K562 (cell line): Measurements from ENCODE around the gene PAAF1. TPM values are rescaled to one million over a fixed set of nuclear protein-coding genes. Genes with fewer than 3 reads are reported as not detected.

ENCODE experiments used
- ATAC-seq: fragments of 200-7000 bp; cut with Tn5 transposase; 3 replicates; pipeline ENCODE4 v1.9.1; 2020; ENCODE audit warnings: moderate library complexity
- BruUV-seq: library from RNA; stranded (reverse); fragments of 400-500 nt; replicated peaks from 2 replicates; lab custom pipeline; 2021; lab: Mats Ljungman, UMichigan
- CTCF ChIA-PET: fragments of 300-600 bp; formaldehyde crosslinking; extraction: SDS; loops from one replicate; lab custom pipeline; 2021; ENCODE audit warnings: low intra/inter-chr PET ratio; lab: Yijun Ruan, JAX
- POLR2A ChIA-PET: fragments of 300-600, 350-650 bp; sonication (Branson Sonifier 250); formaldehyde crosslinking; extraction: SDS; loops from one replicate; lab custom pipeline; 2021; ENCODE audit warnings: antibody characterized with exemption, inconsistent platforms; lab: Yijun Ruan, JAX
- DNase-seq, 4 experiments: peaks; one replicate each; pipeline versions ENCODE4 v3.0.0 to v3.0.0-alpha.2; 2011 to 2018; ENCODE audit warnings: low spot score in 3 of 4, mixed read lengths in 3 of 4; ENCODE audit errors: extremely low read depth in 1 of 4
- FAIRE-seq: peaks from 2 replicates; lab custom pipeline; 2011; peaks lifted over from hg19 to GRCh38; lab: Jason Lieb, UNC
- H2AFZ ChIP-seq: 2 replicates; pipeline ENCODE4 v1.6.0; 2011; ENCODE audit warnings: low read depth, low read length, control low read depth, inconsistent platforms
- H3K27ac ChIP-seq: fragments of 200-600 bp; 3 replicates; pipeline ENCODE4 v1.8.0; 2011; ENCODE audit warnings: low read depth, mild to moderate bottlenecking, control low read depth, inconsistent platforms, low read length, moderate library complexity, mixed read lengths; ENCODE audit errors: extremely low read depth
- H3K27me3 ChIP-seq, 2 experiments: fragments of 300-600 bp in 1 of 2; 2 replicates in 1 of 2; 3 replicates in 1 of 2; pipeline versions ENCODE4 v1.6.0 to v1.8.0; 2011; ENCODE audit warnings: inconsistent platforms in 2 of 2, low read length in 2 of 2, mild to moderate bottlenecking in 1 of 2, mixed read lengths in 1 of 2, moderate library complexity in 1 of 2; ENCODE audit not compliant: control insufficient read depth in 2 of 2, insufficient read depth in 2 of 2
- H3K36me3 ChIP-seq: fragments of 300-600 bp; 3 replicates; pipeline ENCODE4 v1.8.0; 2011; ENCODE audit warnings: mild to moderate bottlenecking, low read length, inconsistent platforms; ENCODE audit not compliant: control insufficient read depth, insufficient read depth
- H3K4me1 ChIP-seq, 2 experiments: fragments of 200-600 bp in 1 of 2; replicated peaks in 1 of 2; 2 replicates in 1 of 2; 3 replicates in 1 of 2; pipeline versions ENCODE4 v1.5.1 to v1.8.0; 2011; ENCODE audit warnings: inconsistent platforms in 2 of 2, low read length in 2 of 2, mild to moderate bottlenecking in 1 of 2, mixed read lengths in 1 of 2, moderate library complexity in 1 of 2; ENCODE audit not compliant: control insufficient read depth in 2 of 2, insufficient read depth in 2 of 2
- H3K4me2 ChIP-seq: 2 replicates; pipeline ENCODE4 v1.6.1; 2011; ENCODE audit warnings: low read length, control low read depth, inconsistent platforms, mixed read lengths; ENCODE audit not compliant: insufficient read depth
- H3K4me3 ChIP-seq: fragments of 200-600 bp; sonication (generic), shearing (Covaris generic); 2 replicates; pipeline ENCODE4 v1.5.1; 2016; ENCODE audit warnings: control low read depth, inconsistent platforms
- H3K79me2 ChIP-seq: fragments of 200-600 bp; 3 replicates; pipeline ENCODE4 v1.8.0; 2011; ENCODE audit warnings: low read length, inconsistent platforms; ENCODE audit not compliant: control insufficient read depth, insufficient read depth
- H3K9ac ChIP-seq, 2 experiments: 2 replicates each; pipeline versions ENCODE4 v1.6.0 to v1.6.1; 2011; ENCODE audit warnings: low read depth in 2 of 2, low read length in 2 of 2, control low read depth in 1 of 2, inconsistent platforms in 1 of 2, mild to moderate bottlenecking in 1 of 2, mixed read lengths in 1 of 2; ENCODE audit not compliant: insufficient read depth in 1 of 2
- H3K9me1 ChIP-seq: one replicate; pipeline ENCODE4 v1.6.0; 2011; ENCODE audit warnings: inconsistent platforms, mild to moderate bottlenecking, low read length, moderate library complexity; ENCODE audit not compliant: control insufficient read depth, insufficient read depth
- H3K9me3 ChIP-seq: replicated peaks from 2 replicates; pipeline ENCODE4 v1.5.1; 2011; ENCODE audit warnings: low read depth, low read length, inconsistent platforms; ENCODE audit not compliant: control insufficient read depth, insufficient read depth
- H4K20me1 ChIP-seq: replicated peaks from 2 replicates; pipeline ENCODE4 v1.6.1; 2011; ENCODE audit warnings: low read length, inconsistent platforms, mixed read lengths; ENCODE audit not compliant: control insufficient read depth, insufficient read depth
- DMBX1 ChIP-seq: fragments of 250-450 bp; sonication (Bioruptor Pico); IDR thresholded peaks from 2 replicates; pipeline ENCODE4 v1.8.0; 2022; ENCODE audit warnings: inconsistent platforms, mild to moderate bottlenecking, moderate library complexity, borderline replicate concordance
- FOXK2 ChIP-seq, 2 experiments: fragments of 450-650 bp; IDR thresholded peaks in 1 of 2; conservative IDR thresholded peaks in 1 of 2; 2 replicates each; pipeline ENCODE4 v1.6.1; 2016; ENCODE audit warnings: low read depth in 2 of 2, mild to moderate bottlenecking in 1 of 2
- GABPB2 ChIP-seq: fragments of 250-450 bp; sonication (Bioruptor Pico); conservative IDR thresholded peaks from 2 replicates; pipeline ENCODE4 v1.5.1; 2021; ENCODE audit warnings: mild to moderate bottlenecking
- JUNB ChIP-seq: fragments of 450-650 bp; formaldehyde crosslinking; conservative IDR thresholded peaks from 2 replicates; pipeline ENCODE4 v1.4.0; 2020; ENCODE audit warnings: mild to moderate bottlenecking
- KLF13 ChIP-seq: fragments of 450-650 bp; IDR thresholded peaks from 2 replicates; pipeline ENCODE4 v1.6.1; 2016; ENCODE audit warnings: missing genetic modification characterization, low read depth, mild to moderate bottlenecking, missing compliant biosample characterization, moderate library complexity, borderline replicate concordance
- NONO ChIP-seq, 2 experiments: fragments of 200-400 bp in 1 of 2; fragments of 450-650 bp in 1 of 2; formaldehyde crosslinking in 1 of 2; IDR thresholded peaks; 2 replicates each; pipeline ENCODE4 v1.6.1; 2017; ENCODE audit warnings: low read depth in 2 of 2, mild to moderate bottlenecking in 2 of 2, moderate library complexity in 2 of 2, low read length in 1 of 2
- RAD51 ChIP-seq: fragments of 450-650 bp; IDR thresholded peaks from 2 replicates; pipeline ENCODE4 v1.7.1; 2016; ENCODE audit warnings: low read depth, mild to moderate bottlenecking, borderline replicate concordance
- RBM17 ChIP-seq: fragments of 200-400 bp; formaldehyde crosslinking; IDR thresholded peaks from 2 replicates; pipeline ENCODE4 v1.6.1; 2017; ENCODE audit warnings: low read depth, mild to moderate bottlenecking, low read length, borderline replicate concordance
- SIX5 ChIP-seq, 2 experiments: IDR thresholded peaks; 2 replicates each; pipeline ENCODE4 v1.6.1; 2011; ENCODE audit warnings: low read length in 2 of 2, borderline replicate concordance in 1 of 2, low read depth in 1 of 2, mild to moderate bottlenecking in 1 of 2, moderate library complexity in 1 of 2; ENCODE audit not compliant: insufficient read depth in 1 of 2
- SPI1 ChIP-seq: IDR thresholded peaks from 2 replicates; pipeline ENCODE4 v1.6.1; 2011; ENCODE audit warnings: low read depth, low read length, control low read depth, borderline replicate concordance
- TAF1 ChIP-seq: IDR thresholded peaks from 2 replicates; pipeline ENCODE4 v1.6.1; 2011; ENCODE audit warnings: mild to moderate bottlenecking, low read length, moderate library complexity; ENCODE audit not compliant: insufficient read depth, control insufficient read depth, severe bottlenecking; ENCODE audit errors: extremely low read depth
- YBX1 ChIP-seq: fragments of 450-650 bp; IDR thresholded peaks from 2 replicates; pipeline ENCODE4 v1.7.1; 2016; ENCODE audit warnings: mild to moderate bottlenecking
- ZNF699 ChIP-seq: fragments of 250-450 bp; sonication (Bioruptor Pico); IDR thresholded peaks from 2 replicates; pipeline ENCODE4 v1.8.0; 2021; ENCODE audit warnings: mild to moderate bottlenecking, moderate library complexity; ENCODE audit not compliant: insufficient replicate concordance
- ZNF830 ChIP-seq: fragments of 250-450 bp; sonication (Bioruptor Pico); IDR thresholded peaks from 2 replicates; pipeline ENCODE4 v1.5.0; 2021; ENCODE audit warnings: mild to moderate bottlenecking
- WGBS: fragments of 100-300 bp; shearing (Covaris generic); methylation state at CpG from one replicate; pipeline ENCODE4 v1.1.6; 2016; ENCODE audit warnings: low coverage, mixed read lengths; ENCODE audit not compliant: insufficient coverage; ENCODE audit errors: missing lambda C conversion rate; 5-methylcytosine and 5-hydroxymethylcytosine counted together
- in situ Hi-C: fragments of 300-500 bp; cut with MboI; formaldehyde crosslinking; loops from 4 replicates; pipeline ENCODE4 v1.15.0; 2018; ENCODE audit warnings: inconsistent platforms, mixed read lengths
- intact Hi-C: fragments of 100-400 bp; cut with micrococcal nuclease; formaldehyde crosslinking; loops from 2 replicates; pipeline ENCODE4 v1.14.2; 2022
- polyA plus RNA-seq, 8 experiments: library from polyadenylated mRNA; depleted of rRNA in 4 of 8; stranded (reverse) in 5 of 8; unstranded in 3 of 8; fragments of >200 nt; fragmentation: Nextera tagmentation in 2 of 8; fragmentation: Illumina TruSeq in 1 of 8; extraction: Ambion mirVana in 2 of 8; extraction: Trizol in 1 of 8; gene quantifications; 2 replicates each; pipeline versions ENCODE4 v1.2.1 to v1.2.3, GENCODE V29; 2011 to 2014; ENCODE audit warnings: inconsistent platforms in 1 of 8, missing spikeins in 1 of 8
- total RNA-seq, 7 experiments: library from RNA; depleted of rRNA in 6 of 7; stranded (reverse); fragments of >200 nt in 6 of 7; fragmentation: Illumina TruSeq in 2 of 7; extraction: Trizol in 2 of 7; gene quantifications; 2 replicates each; pipeline versions ENCODE4 v1.2.1 to v1.2.3, GENCODE V29; 2011 to 2021; ENCODE audit warnings: low replicate concordance in 1 of 7
- TF ChIP-seq, protein P1 (sequence below): fragments of 250-450 bp; sonication (Bioruptor Pico); IDR thresholded peaks from 2 replicates; pipeline ENCODE4 v1.8.0; 2022; ENCODE audit warnings: inconsistent platforms, mild to moderate bottlenecking, moderate library complexity, borderline replicate concordance
- TF ChIP-seq, protein P2 (sequence below), 2 experiments: fragments of 450-650 bp in 1 of 2; IDR thresholded peaks; 2 replicates each; pipeline ENCODE4 v1.6.1; 2011 to 2017; ENCODE audit warnings: low read depth in 2 of 2, antibody characterized with exemption in 1 of 2, borderline replicate concordance in 1 of 2, low read length in 1 of 2, mild to moderate bottlenecking in 1 of 2, mixed read lengths in 1 of 2; ENCODE audit not compliant: control insufficient read depth in 1 of 2
- TF ChIP-seq, protein P3 (sequence below): fragments of 450-650 bp; IDR thresholded peaks from 2 replicates; pipeline ENCODE4 v1.6.1; 2016; ENCODE audit warnings: missing biosample characterization, missing genetic modification characterization

PAAF1 gene
- total and polyA plus RNA-seq, 9 of the 15 experiments (the other 6 are each of a cell fraction or from before 2014, with no cell fraction given): 13.5 to 78.6 (median 23.3) TPM

DNA sequence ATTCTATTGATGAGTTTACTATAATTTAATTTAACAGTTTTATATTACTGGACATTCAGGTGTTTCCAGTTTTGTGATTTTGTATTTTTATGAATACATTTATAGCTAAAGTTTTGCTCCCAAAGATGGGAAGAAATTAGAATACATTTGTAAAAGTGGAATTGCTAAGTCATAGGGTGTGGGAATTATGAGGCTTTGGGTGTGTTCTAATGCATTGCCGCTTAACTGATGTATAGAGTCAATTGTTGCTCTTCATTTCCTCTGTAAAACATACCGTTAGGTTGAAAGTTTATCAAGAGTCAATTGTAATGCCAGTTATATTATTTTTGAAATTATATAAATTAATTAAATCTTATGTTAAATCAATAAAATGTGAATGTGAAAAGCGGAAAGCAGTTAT is 16.2 kb downstream of the PAAF1 start:
- 97% methylated on average over 3 of the region's 3 CpGs for WGBS
- H3K27ac ChIP-seq: no peak overlapping the region
- no peaks in the 10 kb centered on the region for H3K4me1 ChIP-seq
- ChIA-PET POLR2A (interaction anchor here (1.9 kb wide), 1 partner anchor 18 kb away, joined by 9 read pairs; no protein-coding TSS in a partner anchor), CTCF (no interaction called here)
- H3K9ac ChIP-seq: no peak overlapping the region
- no peaks in the 10 kb centered on the region for H3K9me1 ChIP-seq
- ATAC-seq (no peak), DNase-seq (no peak), FAIRE-seq (no peak)
- in situ Hi-C loops: no loop called here
- no TSS peak for BruUV-seq
- no peaks in the 10 kb centered on the region for H4K20me1 ChIP-seq
- no peaks in the 10 kb centered on the region for H3K9me3 ChIP-seq
- H3K4me2 ChIP-seq: no peak overlapping the region
- H3K27me3 ChIP-seq: no peaks in the 10 kb centered on the region
- H3K36me3 ChIP-seq: peaks cover 39% of the 10 kb centered on the region
- H3K79me2 ChIP-seq: no peaks in the 10 kb centered on the region
- H2AFZ ChIP-seq: no peak overlapping the region
- no peak overlapping the region for H3K4me3 ChIP-seq
- intact Hi-C loops: no loop called here
- TF ChIP-seq KLF13 (tag) (no peak), NONO (IDR thresholded peaks at IDR 0.05; ENCODE audit: low read depth in 2 of 2, low read length in 1 of 2) (no peak), ZNF699 (CRISPR knock-in tag) (no peak), FOXK2 (conservative IDR thresholded peaks at IDR 0.05 in 1 of 2, IDR thresholded peaks at IDR 0.05 in 1 of 2; ENCODE audit: low read depth in 2 of 2) (no peak), SIX5 (IDR thresholded peaks at IDR 0.05; ENCODE audit: borderline replicate concordance in 1 of 2, insufficient read depth in 1 of 2, low read depth in 1 of 2, low read length in 2 of 2) (no peak), GABPB2 (CRISPR knock-in tag) (no peak), JUNB (no peak), RBM17 (no peak), RAD51 (no peak), ZNF830 (CRISPR knock-in tag) (no peak), SPI1 (no peak), DMBX1 (CRISPR knock-in tag) (no peak), YBX1 (no peak), TAF1 (no peak)
- TF ChIP-seq, protein P1, sequence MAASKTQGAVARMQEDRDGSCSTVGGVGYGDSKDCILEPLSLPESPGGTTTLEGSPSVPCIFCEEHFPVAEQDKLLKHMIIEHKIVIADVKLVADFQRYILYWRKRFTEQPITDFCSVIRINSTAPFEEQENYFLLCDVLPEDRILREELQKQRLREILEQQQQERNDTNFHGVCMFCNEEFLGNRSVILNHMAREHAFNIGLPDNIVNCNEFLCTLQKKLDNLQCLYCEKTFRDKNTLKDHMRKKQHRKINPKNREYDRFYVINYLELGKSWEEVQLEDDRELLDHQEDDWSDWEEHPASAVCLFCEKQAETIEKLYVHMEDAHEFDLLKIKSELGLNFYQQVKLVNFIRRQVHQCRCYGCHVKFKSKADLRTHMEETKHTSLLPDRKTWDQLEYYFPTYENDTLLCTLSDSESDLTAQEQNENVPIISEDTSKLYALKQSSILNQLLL (CRISPR knock-in tag): no peak
- TF ChIP-seq, protein P2, sequence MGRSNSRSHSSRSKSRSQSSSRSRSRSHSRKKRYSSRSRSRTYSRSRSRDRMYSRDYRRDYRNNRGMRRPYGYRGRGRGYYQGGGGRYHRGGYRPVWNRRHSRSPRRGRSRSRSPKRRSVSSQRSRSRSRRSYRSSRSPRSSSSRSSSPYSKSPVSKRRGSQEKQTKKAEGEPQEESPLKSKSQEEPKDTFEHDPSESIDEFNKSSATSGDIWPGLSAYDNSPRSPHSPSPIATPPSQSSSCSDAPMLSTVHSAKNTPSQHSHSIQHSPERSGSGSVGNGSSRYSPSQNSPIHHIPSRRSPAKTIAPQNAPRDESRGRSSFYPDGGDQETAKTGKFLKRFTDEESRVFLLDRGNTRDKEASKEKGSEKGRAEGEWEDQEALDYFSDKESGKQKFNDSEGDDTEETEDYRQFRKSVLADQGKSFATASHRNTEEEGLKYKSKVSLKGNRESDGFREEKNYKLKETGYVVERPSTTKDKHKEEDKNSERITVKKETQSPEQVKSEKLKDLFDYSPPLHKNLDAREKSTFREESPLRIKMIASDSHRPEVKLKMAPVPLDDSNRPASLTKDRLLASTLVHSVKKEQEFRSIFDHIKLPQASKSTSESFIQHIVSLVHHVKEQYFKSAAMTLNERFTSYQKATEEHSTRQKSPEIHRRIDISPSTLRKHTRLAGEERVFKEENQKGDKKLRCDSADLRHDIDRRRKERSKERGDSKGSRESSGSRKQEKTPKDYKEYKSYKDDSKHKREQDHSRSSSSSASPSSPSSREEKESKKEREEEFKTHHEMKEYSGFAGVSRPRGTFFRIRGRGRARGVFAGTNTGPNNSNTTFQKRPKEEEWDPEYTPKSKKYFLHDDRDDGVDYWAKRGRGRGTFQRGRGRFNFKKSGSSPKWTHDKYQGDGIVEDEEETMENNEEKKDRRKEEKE (IDR thresholded peaks at IDR 0.05; ENCODE audit: borderline replicate concordance in 1 of 2, control insufficient read depth in 1 of 2, low read depth in 2 of 2, low read length in 1 of 2): no peak
- TF ChIP-seq, protein P3, sequence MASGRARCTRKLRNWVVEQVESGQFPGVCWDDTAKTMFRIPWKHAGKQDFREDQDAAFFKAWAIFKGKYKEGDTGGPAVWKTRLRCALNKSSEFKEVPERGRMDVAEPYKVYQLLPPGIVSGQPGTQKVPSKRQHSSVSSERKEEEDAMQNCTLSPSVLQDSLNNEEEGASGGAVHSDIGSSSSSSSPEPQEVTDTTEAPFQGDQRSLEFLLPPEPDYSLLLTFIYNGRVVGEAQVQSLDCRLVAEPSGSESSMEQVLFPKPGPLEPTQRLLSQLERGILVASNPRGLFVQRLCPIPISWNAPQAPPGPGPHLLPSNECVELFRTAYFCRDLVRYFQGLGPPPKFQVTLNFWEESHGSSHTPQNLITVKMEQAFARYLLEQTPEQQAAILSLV (tag): no peak
